ENCODE data around the gene DDX1.

- TF ChIP-seq ZSCAN29 (IDR thresholded peaks at IDR 0.05): no peak
- TF ChIP-seq CTCF (IDR thresholded peaks at IDR 0.05 in 2 of 3, conservative IDR thresholded peaks at IDR 0.05 in 1 of 3; ENCODE audit: control insufficient read depth in 2 of 3, extremely low read depth in 1 of 3, insufficient read depth in 1 of 3, low read depth in 3 of 3, low read length in 3 of 3): no peak
- TF ChIP-seq TAF1 (IDR thresholded peaks at IDR 0.05; ENCODE audit: borderline replicate concordance, low read depth, low read length): no peak
- no peak for TF ChIP-seq ZNF274 (IDR thresholded peaks at IDR 0.05; ENCODE audit: insufficient read depth, insufficient read length)
- no peak for TF ChIP-seq REST (IDR thresholded peaks at IDR 0.05; ENCODE audit: low read depth, low read length)
- TF ChIP-seq POLR2A (IDR thresholded peaks at IDR 0.05; ENCODE audit: low read depth, low read length): no peak
- TF ChIP-seq E2F4 (IDR thresholded peaks at IDR 0.05; ENCODE audit: low read depth, low read length): no peak
- TF ChIP-seq YY1 (IDR thresholded peaks at IDR 0.05; ENCODE audit: low read depth, low read length): no peak
- TF ChIP-seq MXI1 (IDR thresholded peaks at IDR 0.05; ENCODE audit: low read depth, low read length): no peak
- TF ChIP-seq JUND (IDR thresholded peaks at IDR 0.05; ENCODE audit: low read depth, low read length): no peak
- no peak for TF ChIP-seq EGR1 (IDR thresholded peaks at IDR 0.05; ENCODE audit: borderline replicate concordance in 1 of 2, low read depth in 2 of 2, low read length in 2 of 2)
- TF ChIP-seq MYC (IDR thresholded peaks at IDR 0.05; ENCODE audit: insufficient read depth, insufficient read length, insufficient replicate concordance, low read length, severe bottlenecking): no peak
- no peak for TF ChIP-seq PBX3 (IDR thresholded peaks at IDR 0.05; ENCODE audit: insufficient replicate concordance, low read depth, low read length)
Observed at GRCh38 chr2:15657759-15658158, 66.1 kb downstream of the DDX1 start.
